Activated T-helper 1 cell treated with anti-CD3 and anti-CD28 coated beads, Interleukin-12 subunit alpha, Interleukin-12 subunit beta, Interleukin-2, Interleukin-4 antibody, amounts not matched to agents 30 ng/mL and 10 ng/mL and 1 ng/mL, durations not matched to agents 14 hours and 24 hours and 36 hours (primary cell): ENCODE data around the gene RANBP10. TPM values are rescaled to one million over a fixed set of nuclear protein-coding genes. Genes with fewer than 3 reads are reported as not detected.

Experiments
- DNase-seq: peaks from one replicate; pipeline ENCODE4 v3.0.0; 2021; ENCODE audit warnings: low spot score
- H3K27ac Mint-ChIP-seq: one replicate; pipeline ENCODE4 v1.8.0; 2021; ENCODE audit warnings: mild to moderate bottlenecking, mixed read lengths
- H3K27me3 Mint-ChIP-seq: one replicate; pipeline ENCODE4 v1.8.0; 2022; ENCODE audit warnings: mild to moderate bottlenecking, moderate library complexity, mixed read lengths; ENCODE audit not compliant: insufficient read depth
- H3K36me3 Mint-ChIP-seq: one replicate; pipeline ENCODE4 v1.8.0; 2021; ENCODE audit warnings: low read depth, mixed read lengths
- H3K4me1 Mint-ChIP-seq: one replicate; pipeline ENCODE4 v1.8.0; 2021; ENCODE audit warnings: low read depth, mixed read lengths
- H3K4me3 Mint-ChIP-seq: one replicate; pipeline ENCODE4 v1.8.0; 2021; ENCODE audit warnings: mild to moderate bottlenecking, moderate library complexity, mixed read lengths
- H3K9me3 Mint-ChIP-seq: one replicate; pipeline ENCODE4 v1.8.0; 2021; ENCODE audit warnings: mixed read lengths
- intact Hi-C: fragments of 100-400 bp; cut with micrococcal nuclease; formaldehyde crosslinking; loops from one replicate; pipeline ENCODE4 v1.15.1; 2024
- total RNA-seq: library from RNA; stranded (reverse); gene quantifications from 2 replicates; pipeline ENCODE4 v1.2.3, GENCODE V29; 2022

Gene RANBP10
- total RNA-seq, 1 donor from 2014 or later, result 25.7 TPM

GRCh38 chr16:67678354-67679023, 127.9 kb downstream of the RANBP10 start:
- H3K27me3 Mint-ChIP-seq, result no peaks in the 10 kb centered on the region
- DNase-seq, result no peak
- no peaks in the 10 kb centered on the region for H3K4me1 Mint-ChIP-seq
- peaks cover 6% of the 10 kb centered on the region for H3K36me3 Mint-ChIP-seq
- H3K27ac Mint-ChIP-seq, result no peak overlapping the region
- H3K9me3 Mint-ChIP-seq, result no peaks in the 10 kb centered on the region
- intact Hi-C loops, result no loop called here
- no peak overlapping the region for H3K4me3 Mint-ChIP-seq

GRCh38 chr16:67677712-67678111, 128.6 kb downstream of the RANBP10 start:
- no peak for DNase-seq
- Mint-ChIP-seq H3K4me3 (no peak overlapping the region), H3K9me3 (no peaks in the 10 kb centered on the region), H3K27me3 (no peaks in the 10 kb centered on the region), H3K36me3 (peaks cover 3% of the 10 kb centered on the region), H3K27ac (no peak overlapping the region), H3K4me1 (no peaks in the 10 kb centered on the region)
- intact Hi-C loops, result no loop called here

- no peak for DNase-seq
- intact Hi-C loops, result no loop called here
- H3K9me3 Mint-ChIP-seq, result no peaks in the 10 kb centered on the region
- H3K27ac Mint-ChIP-seq, result no peak overlapping the region
- no peaks in the 10 kb centered on the region for H3K4me1 Mint-ChIP-seq
- H3K36me3 Mint-ChIP-seq, result no peaks in the 10 kb centered on the region
- H3K27me3 Mint-ChIP-seq, result no peaks in the 10 kb centered on the region
- no peak overlapping the region for H3K4me3 Mint-ChIP-seq
Observed at GRCh38 chr16:67676939-67677338, 129.4 kb downstream of the RANBP10 start.

GRCh38 chr16:67676516-67676915, 129.8 kb downstream of the RANBP10 start:
- H3K27me3 Mint-ChIP-seq, result no peaks in the 10 kb centered on the region
- H3K36me3 Mint-ChIP-seq, result no peaks in the 10 kb centered on the region
- H3K4me1 Mint-ChIP-seq, result no peaks in the 10 kb centered on the region
- no peak for DNase-seq
- no peaks in the 10 kb centered on the region for H3K9me3 Mint-ChIP-seq
- no peak overlapping the region for H3K27ac Mint-ChIP-seq
- H3K4me3 Mint-ChIP-seq, result no peak overlapping the region
- intact Hi-C loops, result no loop called here

- H3K4me3 Mint-ChIP-seq, result no peak overlapping the region
- H3K27ac Mint-ChIP-seq, result no peak overlapping the region
- H3K9me3 Mint-ChIP-seq, result no peaks in the 10 kb centered on the region
- no peak for DNase-seq
- intact Hi-C loops, result no loop called here
- no peaks in the 10 kb centered on the region for H3K27me3 Mint-ChIP-seq
- no peaks in the 10 kb centered on the region for H3K36me3 Mint-ChIP-seq
- H3K4me1 Mint-ChIP-seq, result no peaks in the 10 kb centered on the region
Observed at GRCh38 chr16:67675999-67676398, 130.4 kb downstream of the RANBP10 start.

- Mint-ChIP-seq H3K27me3 (no peaks in the 10 kb centered on the region), H3K4me1 (no peaks in the 10 kb centered on the region), H3K4me3 (no peak overlapping the region), H3K36me3 (no peaks in the 10 kb centered on the region), H3K9me3 (no peaks in the 10 kb centered on the region), H3K27ac (no peak overlapping the region)
- intact Hi-C loops, result no loop called here
- DNase-seq, result no peak
Observed at GRCh38 chr16:67675579-67675935, 130.8 kb downstream of the RANBP10 start.

- Mint-ChIP-seq H3K9me3 (no peaks in the 10 kb centered on the region), H3K27me3 (no peaks in the 10 kb centered on the region), H3K27ac (no peak overlapping the region), H3K4me3 (no peak overlapping the region), H3K36me3 (no peaks in the 10 kb centered on the region), H3K4me1 (no peaks in the 10 kb centered on the region)
- DNase-seq, result no peak
- intact Hi-C loops, result no loop called here
Observed at GRCh38 chr16:67674851-67675578, 131.3 kb downstream of the RANBP10 start.

GRCh38 chr16:67673712-67674580, 132.4 kb downstream of the RANBP10 start:
- peak overlapping the region; percentile 12 for H3K27ac Mint-ChIP-seq
- H3K36me3 Mint-ChIP-seq, result no peaks in the 10 kb centered on the region
- no peak for DNase-seq
- H3K4me1 Mint-ChIP-seq, result no peaks in the 10 kb centered on the region
- no peaks in the 10 kb centered on the region for H3K27me3 Mint-ChIP-seq
- no peak overlapping the region for H3K4me3 Mint-ChIP-seq
- intact Hi-C loops, result loop anchor here (2.0 kb wide), 1 partner anchor 255 kb away; no protein-coding TSS in a partner anchor
- H3K9me3 Mint-ChIP-seq, result no peaks in the 10 kb centered on the region

Other genes starting within 250 kb of the RANBP10 start
- gene CTCF, start 244.0 kb downstream of the RANBP10 start, total RNA-seq, result 64.7 and 67.6 TPM in 2 replicates
- 228 and 238 TPM in 2 replicates for gene CARMIL2, start 161.4 kb downstream of the RANBP10 start, total RNA-seq
- 56.7 and 59.1 TPM in 2 replicates for gene ACD, start 146.3 kb downstream of the RANBP10 start, total RNA-seq
- 13.4 and 16.1 TPM in 2 replicates for gene PARD6A, start 145.6 kb downstream of the RANBP10 start, total RNA-seq
- gene ENKD1, start 139.8 kb downstream of the RANBP10 start, total RNA-seq, result 11.0 and 11.8 TPM in 2 replicates
- gene C16orf86, start 139.7 kb downstream of the RANBP10 start, total RNA-seq, result 0.86 and 1.4 TPM in 2 replicates
- 19.6 and 20.3 TPM in 2 replicates for gene GFOD2, start 87.2 kb downstream of the RANBP10 start, total RNA-seq
- 0.52 and 0.83 TPM in 2 replicates for gene TSNAXIP1, start 329 bp upstream of the RANBP10 start, total RNA-seq
- 43.0 and 49.5 TPM in 2 replicates for gene THAP11, start 35.8 kb upstream of the RANBP10 start, total RNA-seq
- 183 and 186 TPM in 2 replicates for gene NUTF2, start 40.4 kb upstream of the RANBP10 start, total RNA-seq
- 41.6 and 45.0 TPM in 2 replicates for gene CENPT, start 41.1 kb upstream of the RANBP10 start, total RNA-seq
- gene EDC4, start 66.5 kb upstream of the RANBP10 start, total RNA-seq, result 115 and 128 TPM in 2 replicates
- 0.65 and 0.76 TPM in 2 replicates for gene NRN1L, start 78.3 kb upstream of the RANBP10 start, total RNA-seq
- gene PSKH1, start 86.7 kb upstream of the RANBP10 start, total RNA-seq, result 17.8 TPM in 2 replicates
- gene CTRL, start 125.3 kb upstream of the RANBP10 start, total RNA-seq, result 5.5 and 6.9 TPM in 2 replicates
- 213 and 218 TPM in 2 replicates for gene PSMB10, start 130.3 kb upstream of the RANBP10 start, total RNA-seq
- gene LCAT, start 137.6 kb upstream of the RANBP10 start, total RNA-seq, result 12.7 and 20.3 TPM in 2 replicates
- 40.0 and 43.1 TPM in 2 replicates for gene SLC12A4, start 162.1 kb upstream of the RANBP10 start, total RNA-seq
- gene DPEP3, start 173.9 kb upstream of the RANBP10 start, total RNA-seq, result not detected in 2 replicates
- 2.4 and 2.6 TPM in 2 replicates for gene DPEP2, start 192.9 kb upstream of the RANBP10 start, total RNA-seq
- not detected in 2 replicates for gene DPEP2NB, start 209.4 kb upstream of the RANBP10 start, total RNA-seq
- 28.2 and 28.4 TPM in 2 replicates for gene DDX28, start 216.7 kb upstream of the RANBP10 start, total RNA-seq
- 34.7 and 37.2 TPM in 2 replicates for gene DUS2, start 216.7 kb upstream of the RANBP10 start, total RNA-seq